ENCODE measurements around the gene VPS35L.

GRCh38 chr16:19555938-19556771 lies 652 bp downstream of the VPS35L start:
- TF ChIP-seq POLR2AphosphoS5 (IDR thresholded peaks at IDR 0.05; ENCODE audit: low read depth, low read length) = no peak
- TF ChIP-seq KLF16 (CRISPR knock-in tag; IDR thresholded peaks at IDR 0.05) = no peak
- TF ChIP-seq GZF1 (CRISPR knock-in tag; IDR thresholded peaks at IDR 0.05) = no peak
- no peak for TF ChIP-seq EP300 (IDR thresholded peaks at IDR 0.05; ENCODE audit: low read depth in 2 of 2, low read length in 2 of 2)
- TF ChIP-seq EP300 (CRISPR knock-in tag; IDR thresholded peaks at IDR 0.05; ENCODE audit: borderline replicate concordance) = no peak
- no peak for TF ChIP-seq NR2C2 (CRISPR knock-in tag; IDR thresholded peaks at IDR 0.05; ENCODE audit: borderline replicate concordance)
- no peak for TF ChIP-seq RCOR2 (CRISPR knock-in tag; IDR thresholded peaks at IDR 0.05)
- TF ChIP-seq CTCF (CRISPR knock-in tag; IDR thresholded peaks at IDR 0.05) = no peak
- TF ChIP-seq HCFC1 (IDR thresholded peaks at IDR 0.05; ENCODE audit: low read depth, low read length) = no peak
- no peak for TF ChIP-seq ZBTB44 (CRISPR knock-in tag; IDR thresholded peaks at IDR 0.05)
- no peak for TF ChIP-seq PBX3 (CRISPR knock-in tag; IDR thresholded peaks at IDR 0.05; ENCODE audit: borderline replicate concordance)
- TF ChIP-seq POLR2A (IDR thresholded peaks at IDR 0.05; ENCODE audit: insufficient read depth in 1 of 2, low read depth in 2 of 2, low read length in 2 of 2) = no peak
- TF ChIP-seq CHD2 (IDR thresholded peaks at IDR 0.05; ENCODE audit: low read depth, low read length) = no peak
- TF ChIP-seq ATF4 (CRISPR knock-in tag; IDR thresholded peaks at IDR 0.05) = no peak

Data from HepG2 (cell line).